Esophagus muscularis mucosa (tissue), 4 donors: Measurements from ENCODE around the gene ADGRF3.
"Not testable (repeated sequence)": the region's sequence is repeated elsewhere in the genome, so short reads cannot be mapped to it uniquely, and the experiment has no call there.

Experiments used
- CTCF ChIP-seq, 3 experiments: fragments of 200-600 bp in 2 of 3; fragments of 450-650 bp in 1 of 3; sonication (generic) in 2 of 3; IDR thresholded peaks; one replicate each; pipeline ENCODE4 v1.5.1; 2017 to 2019; ENCODE audit warnings: antibody characterized with exemption in 3 of 3, mild to moderate bottlenecking in 2 of 3, moderate library complexity in 1 of 3
- EP300 ChIP-seq: sonication (generic); formaldehyde crosslinking; IDR thresholded peaks from one replicate; pipeline ENCODE4 v1.6.1; 2017; ENCODE audit warnings: antibody characterized with exemption
- POLR2A ChIP-seq: fragments of 450-650 bp; IDR thresholded peaks from one replicate; pipeline ENCODE4 v1.6.1; 2017; ENCODE audit warnings: antibody characterized with exemption, moderate library complexity, mild to moderate bottlenecking, low read depth
- POLR2AphosphoS5 ChIP-seq, 2 donors: sonication (generic); formaldehyde crosslinking; IDR thresholded peaks; one replicate each; pipeline ENCODE4 v1.6.1; 2017; ENCODE audit warnings: antibody characterized with exemption in 2 of 2

GRCh38 chr2:26258836-26259235 lies 87.8 kb downstream of the ADGRF3 start:
- not testable (repeated sequence) for TF ChIP-seq POLR2A; CTCF (IDR thresholded peaks at IDR 0.05); POLR2AphosphoS5 (IDR thresholded peaks at IDR 0.05); EP300
